Measurements from ENCODE around the gene GON4L.
"Not testable (repeated sequence)": the region's sequence is repeated elsewhere in the genome, so short reads cannot be mapped to it uniquely, and the experiment has no call there.

DNA sequence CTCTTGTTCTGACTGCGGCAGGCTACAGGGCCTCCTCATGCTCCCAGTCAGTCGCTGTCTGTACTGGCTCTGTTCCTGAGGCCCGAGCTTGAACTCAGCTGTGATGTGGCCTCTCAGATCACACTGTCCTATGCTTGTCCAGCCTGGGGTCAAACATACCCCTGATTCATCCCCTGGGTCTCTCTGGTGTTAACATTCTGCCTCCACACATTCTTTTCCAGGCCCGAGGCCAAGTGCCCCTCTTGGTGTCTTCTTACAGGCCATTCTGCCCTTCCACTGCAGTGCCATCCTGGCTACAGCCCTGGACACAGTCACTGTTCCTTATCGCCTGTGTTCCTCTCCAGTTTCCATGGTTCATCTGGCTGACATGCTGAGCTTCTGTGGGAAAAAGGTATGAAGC lies 108.9 kb downstream of the GON4L start:
- TF ChIP-seq, protein P1, sequence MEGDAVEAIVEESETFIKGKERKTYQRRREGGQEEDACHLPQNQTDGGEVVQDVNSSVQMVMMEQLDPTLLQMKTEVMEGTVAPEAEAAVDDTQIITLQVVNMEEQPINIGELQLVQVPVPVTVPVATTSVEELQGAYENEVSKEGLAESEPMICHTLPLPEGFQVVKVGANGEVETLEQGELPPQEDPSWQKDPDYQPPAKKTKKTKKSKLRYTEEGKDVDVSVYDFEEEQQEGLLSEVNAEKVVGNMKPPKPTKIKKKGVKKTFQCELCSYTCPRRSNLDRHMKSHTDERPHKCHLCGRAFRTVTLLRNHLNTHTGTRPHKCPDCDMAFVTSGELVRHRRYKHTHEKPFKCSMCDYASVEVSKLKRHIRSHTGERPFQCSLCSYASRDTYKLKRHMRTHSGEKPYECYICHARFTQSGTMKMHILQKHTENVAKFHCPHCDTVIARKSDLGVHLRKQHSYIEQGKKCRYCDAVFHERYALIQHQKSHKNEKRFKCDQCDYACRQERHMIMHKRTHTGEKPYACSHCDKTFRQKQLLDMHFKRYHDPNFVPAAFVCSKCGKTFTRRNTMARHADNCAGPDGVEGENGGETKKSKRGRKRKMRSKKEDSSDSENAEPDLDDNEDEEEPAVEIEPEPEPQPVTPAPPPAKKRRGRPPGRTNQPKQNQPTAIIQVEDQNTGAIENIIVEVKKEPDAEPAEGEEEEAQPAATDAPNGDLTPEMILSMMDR (IDR thresholded peaks at IDR 0.05; ENCODE audit: low read depth, low read length, poor library complexity, severe bottlenecking), result not testable (repeated sequence)
- not testable (repeated sequence) for TF ChIP-seq EZH2phosphoT487 (IDR thresholded peaks at IDR 0.05; ENCODE audit: borderline replicate concordance, low read length)
